ENCODE data around the gene BCR.

Gene BCR

DNA sequence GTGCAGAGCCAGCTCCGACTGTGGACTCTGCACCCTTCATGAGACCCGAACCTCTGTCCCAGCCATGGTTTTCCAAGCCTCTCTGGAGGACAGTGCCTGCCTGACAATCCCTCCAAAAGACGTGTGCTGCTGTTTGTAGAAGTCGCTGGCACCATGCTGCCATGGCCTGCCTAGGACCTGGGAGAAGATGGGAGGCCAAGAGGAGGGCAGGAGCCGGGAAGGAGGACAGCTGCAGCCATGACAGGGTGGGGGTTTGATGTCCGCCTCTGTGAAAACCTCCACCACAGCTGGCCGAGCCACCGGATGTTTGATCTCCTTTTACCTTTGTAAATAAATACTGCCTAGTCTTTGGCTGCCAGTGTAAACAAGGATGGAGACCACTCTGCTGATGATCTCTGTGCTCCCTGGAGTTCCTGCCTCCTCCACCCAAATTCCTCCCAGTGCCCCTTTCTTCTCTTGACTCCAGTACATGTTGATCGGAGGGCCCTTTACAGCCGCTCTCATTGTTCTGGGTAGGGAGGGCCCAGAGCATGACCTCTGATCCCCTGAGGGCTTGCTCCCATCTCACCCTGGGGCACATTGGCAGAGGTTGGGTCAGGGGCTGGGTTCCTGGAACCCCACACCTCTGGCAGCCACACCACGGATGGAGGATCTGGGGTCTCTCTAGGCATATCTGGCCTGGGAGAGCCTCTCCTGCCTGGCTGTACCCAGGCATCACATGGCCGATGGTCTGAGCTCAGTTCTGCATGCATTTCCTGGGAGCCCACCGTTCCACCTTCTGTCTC is 66.9 kb downstream of the BCR start:
- DNase-seq: no peak

DNA sequence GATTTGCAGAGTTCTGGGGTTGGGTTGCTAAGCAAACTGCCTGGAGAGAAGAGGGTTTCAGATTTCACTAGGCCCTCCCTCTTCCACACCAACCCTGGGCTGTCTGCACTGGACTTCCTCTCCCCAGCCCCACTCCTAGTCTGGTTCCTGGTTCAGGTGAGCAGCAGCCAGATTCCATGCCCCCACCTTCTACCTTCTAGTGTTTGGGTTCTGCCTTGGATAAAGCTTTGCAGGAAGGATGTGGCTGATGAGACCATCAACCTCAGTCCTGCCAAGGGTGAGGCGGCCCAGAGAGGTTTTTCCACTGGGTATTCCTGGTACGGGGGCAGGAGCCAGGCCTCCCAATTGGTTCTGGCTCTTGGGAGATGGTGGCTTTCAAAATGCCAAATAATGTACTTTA is 68.3 kb downstream of the BCR start:
- no peak for DNase-seq

DNA sequence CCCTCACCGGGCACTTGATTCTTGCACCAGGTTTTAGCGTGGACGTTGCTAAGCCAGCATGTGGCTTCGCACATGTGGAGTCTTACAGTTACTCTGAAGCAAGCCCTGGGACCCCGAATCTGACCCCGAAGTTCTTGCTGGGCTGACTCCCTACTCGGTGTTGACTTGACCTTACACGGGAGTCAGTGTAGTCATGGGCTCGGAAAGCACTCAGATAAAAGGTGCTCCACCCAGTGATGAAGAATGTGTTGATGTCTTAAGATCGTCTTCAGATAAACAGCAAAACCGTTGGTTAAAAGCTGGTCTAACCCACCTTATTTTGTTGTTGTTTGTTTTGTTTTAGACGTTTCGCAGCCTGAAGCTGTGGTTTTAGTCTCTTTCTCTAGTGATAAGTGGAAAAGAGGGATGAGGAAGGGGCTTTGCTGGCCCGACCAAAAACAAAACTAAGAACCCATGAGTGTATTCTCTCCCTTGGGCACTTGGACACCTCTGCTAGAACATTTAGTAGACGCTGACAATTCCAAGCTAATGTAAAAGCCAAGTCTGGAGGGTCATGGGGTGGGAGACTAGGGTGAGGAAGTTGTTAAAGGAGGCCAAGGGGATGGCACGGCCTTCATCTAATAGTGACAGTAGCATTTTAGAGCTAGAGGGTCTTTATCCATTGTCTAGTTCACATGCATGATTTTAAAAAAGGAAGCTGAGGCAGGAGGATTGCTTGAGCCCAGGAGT is 69.9 kb downstream of the BCR start:
- no peak for DNase-seq

DNA sequence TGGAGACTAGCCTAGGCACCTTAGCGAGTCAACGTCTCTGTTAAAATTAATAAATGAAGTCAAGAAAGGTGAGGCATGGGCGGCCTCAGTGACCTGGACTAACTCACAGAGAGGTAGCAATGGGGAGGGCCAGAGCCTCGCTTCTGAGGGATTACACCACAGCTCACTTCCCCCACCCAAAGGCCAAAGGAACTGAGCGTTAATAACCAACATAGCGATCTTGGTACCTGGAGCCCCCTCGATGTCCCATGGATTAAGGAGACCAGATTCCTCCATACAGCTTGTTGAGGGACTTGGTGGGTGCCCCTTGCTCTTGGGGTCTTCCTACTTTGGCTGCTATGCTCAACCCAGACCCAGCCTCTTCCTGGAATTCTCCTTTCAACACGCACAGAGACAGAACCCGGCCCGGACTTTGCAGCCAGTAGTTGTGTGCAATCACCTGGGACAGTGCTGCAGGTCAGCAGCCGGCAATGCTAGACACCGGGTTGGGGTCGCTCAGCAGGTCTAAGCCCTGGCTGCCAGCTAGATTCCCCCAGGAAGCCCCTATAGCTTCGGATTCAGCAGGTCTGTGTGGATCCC is 70.6 kb downstream of the BCR start:
- no peak for DNase-seq

DNA sequence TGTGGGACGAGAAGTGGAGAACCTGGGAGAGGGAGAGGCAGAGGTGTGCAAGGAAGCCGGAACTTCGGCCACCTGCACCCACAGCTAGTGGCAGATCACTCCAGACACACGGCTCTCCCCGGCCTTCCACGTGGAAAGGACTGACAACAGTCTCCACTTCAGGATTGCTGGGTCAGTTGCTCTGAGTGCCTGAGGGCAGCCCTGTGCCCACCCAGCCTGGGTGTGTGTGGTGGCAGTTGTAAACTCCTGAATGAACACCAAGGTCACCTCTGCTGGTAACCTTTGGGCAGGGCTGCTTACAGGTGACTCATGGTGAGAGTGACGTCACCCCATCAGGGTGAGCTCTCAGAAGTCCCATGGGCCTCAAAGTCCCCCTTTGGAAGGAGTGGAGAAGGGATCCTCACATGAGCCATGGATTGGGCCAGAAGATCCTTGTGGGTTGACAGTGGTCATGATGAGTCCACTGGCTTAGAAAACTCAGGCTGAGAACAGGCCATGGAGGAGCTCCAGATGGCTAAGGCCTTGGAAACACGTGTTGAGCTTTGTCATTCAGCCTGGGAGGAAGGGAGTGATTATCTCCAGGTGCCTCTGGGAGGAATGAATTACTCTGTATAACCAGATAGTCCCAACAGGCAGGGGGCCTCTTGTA is 71.3 kb downstream of the BCR start:
- no peak for DNase-seq

DNA sequence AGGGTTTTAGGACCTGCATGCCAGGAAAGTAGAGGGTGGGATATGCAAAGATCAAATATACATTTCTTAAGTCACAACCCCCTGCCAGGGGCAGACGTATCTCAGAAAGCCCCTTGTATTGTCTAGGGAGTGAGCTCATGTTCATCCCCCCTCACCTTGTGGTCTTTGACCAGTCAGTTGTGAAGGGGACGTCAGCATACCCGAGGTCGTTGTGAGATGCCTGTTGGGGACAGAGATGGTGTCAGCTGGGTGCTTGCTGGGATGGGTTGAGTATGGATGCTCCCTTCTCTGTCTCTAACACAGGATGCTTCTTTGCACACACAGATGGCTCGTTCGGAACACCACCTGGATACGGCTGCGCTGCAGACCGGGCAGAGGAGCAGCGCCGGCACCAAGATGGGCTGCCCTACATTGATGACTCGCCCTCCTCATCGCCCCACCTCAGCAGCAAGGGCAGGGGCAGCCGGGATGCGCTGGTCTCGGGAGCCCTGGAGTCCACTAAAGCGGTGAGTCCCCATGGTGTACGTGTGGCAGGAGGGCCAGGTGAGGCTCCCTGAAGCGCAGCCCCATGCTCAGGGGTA is 73.3 kb downstream of the BCR start:
- no peak for DNase-seq

DNA sequence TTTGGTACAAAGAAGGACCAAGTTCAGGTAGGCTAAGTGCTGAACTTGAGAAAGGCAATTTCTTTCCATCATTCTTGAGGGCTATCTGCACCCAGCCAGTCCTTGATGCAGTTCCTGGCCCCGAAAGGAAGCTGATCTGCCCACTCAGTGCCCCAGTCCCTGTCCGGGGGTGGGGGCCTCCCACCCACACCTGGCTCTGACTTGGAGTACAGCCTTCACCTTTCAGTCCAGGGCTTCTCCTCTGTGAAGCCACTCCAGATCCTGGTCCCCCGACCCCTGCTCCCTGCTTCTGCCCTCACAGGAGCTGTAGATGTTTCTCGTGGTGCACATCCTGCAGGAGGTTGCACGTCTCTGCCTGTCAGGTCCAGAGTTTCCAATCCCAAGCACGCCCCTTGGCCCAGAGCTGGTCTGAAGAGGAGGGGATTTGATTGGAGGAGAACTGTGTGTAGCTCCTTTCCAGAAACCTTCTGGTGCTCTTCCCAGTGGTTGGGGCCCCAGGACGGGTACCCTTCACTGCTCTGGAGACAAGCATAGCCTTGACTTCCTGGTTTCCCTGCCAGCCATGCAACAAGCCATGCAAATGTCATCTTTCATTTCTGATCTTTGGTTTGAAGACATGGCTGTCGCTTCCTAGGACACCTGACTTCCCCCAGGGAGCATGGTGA is 75.3 kb downstream of the BCR start:
- DNase-seq: no peak

DNA sequence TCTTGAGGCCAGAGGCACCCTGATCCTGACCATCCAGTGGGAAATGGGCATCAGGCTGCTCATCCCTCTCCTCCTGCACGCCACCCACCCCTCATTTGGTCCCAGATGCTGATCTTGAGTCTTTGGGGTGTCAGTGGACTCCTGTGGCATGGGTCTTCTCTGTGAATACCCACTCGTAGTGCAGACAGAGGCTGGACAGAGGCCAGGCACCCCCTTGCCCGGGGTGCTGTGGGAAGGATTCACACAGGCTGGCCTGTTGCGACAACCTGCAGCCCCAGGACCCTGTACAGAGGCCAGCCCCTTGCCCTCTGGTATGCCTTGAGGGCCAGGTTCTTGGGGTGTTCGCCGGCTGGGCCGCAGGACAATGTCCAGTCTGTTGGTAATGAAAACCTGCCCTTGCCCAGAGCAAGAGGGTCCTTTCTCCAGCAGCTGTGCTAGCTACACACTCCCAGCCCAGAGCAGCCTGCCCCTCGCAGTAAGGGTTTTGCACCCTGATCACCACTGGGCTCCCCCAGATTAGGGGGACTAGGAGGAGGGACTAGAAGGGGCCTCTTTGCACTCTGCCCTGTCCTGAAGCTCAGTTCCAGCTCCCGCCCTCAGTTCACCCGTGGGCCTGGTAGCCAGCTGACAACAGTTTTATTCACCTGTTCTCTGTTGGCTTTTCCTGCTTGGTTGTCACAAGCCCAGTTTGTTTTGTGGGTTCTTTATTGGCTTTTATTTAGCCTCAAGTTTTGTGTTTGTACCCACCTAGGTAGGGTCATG is 76.0 kb downstream of the BCR start:
- no peak for DNase-seq

DNA sequence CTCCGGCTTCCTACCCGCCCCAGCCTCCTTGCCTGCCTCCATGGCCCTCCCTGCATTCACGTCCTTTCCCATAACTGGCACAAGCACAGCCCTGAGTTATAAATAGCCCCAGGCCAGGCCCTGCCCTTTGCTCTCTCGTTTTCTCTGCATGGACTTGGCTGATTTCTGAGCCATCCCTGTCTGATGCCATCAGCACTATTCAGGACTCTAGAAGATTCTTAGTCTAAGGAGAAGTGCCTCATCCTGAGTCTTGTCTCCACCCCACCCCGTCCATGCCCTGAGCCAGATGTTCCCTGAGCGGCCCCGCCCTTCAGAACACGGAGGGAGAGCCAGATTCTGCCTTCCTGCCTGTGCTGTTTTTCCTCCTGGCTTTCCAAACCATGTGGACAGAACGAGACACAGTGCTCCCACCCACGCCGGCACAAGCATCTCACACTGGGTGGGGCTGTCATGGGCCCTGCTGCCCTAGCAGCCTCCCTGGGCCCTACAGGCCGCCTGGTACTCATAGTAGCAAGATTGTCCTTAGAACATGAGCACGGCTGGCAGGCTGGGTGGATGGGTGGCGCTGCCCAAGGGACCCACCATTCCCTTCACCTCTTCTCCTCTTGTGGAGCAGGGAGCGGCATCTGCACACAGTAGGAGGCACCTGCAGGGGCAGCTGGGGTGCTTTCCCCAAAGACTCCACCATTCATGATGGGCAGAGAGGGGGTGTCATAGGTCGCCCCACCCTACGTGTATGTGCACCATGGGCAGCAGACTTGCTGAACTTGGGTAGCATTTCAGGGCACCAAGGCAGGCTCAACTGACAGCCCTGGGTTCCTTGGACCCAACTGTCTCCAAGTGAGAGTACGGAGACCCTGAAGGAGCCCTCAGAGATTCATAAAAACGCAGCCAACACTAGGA is 76.9 kb downstream of the BCR start:
- DNase-seq: no peak

DNA sequence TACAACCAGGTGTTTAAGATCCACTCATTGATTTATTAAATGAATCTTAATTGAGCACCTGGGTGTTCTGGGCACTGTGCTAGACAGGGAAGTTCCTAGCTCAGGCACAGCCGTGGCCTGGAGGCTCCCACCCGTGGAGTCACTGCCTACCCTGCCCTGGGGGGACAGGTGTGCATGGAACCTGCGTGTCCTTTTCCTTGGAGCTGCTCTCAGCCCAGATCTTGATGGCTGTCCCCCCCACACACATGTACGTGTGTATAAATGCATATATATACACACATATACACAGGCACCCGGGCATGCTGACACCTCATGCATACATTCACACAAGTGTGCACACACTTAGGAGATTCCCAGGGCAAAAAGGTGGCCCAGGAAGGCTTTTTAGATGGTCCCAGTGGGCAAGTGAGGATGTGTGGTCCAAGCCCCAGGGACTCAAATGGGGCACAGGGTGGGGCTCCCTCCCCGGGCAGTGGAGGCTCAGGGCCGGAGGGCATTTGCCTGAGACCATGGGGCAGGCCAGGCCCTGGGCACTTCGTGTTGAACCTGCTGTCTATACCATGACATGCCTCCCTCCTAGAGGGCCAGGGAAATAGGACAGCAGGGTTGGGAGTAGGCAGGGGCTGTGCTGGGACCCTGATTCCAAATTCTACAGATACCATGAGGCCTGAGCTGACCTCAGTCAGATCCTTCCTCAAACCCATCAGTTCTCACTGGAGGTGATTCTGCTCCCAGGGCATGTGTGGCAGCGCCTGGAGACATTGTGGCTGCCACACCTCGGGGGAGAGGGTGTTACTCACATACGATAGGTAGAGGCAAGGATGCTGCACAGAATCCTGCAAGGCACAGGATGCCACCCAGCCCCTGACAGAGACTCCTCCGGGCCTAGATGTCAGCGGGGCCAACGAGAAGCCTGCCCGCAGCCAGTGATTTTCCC is 77.8 kb downstream of the BCR start:
- DNase-seq: no peak

DNA sequence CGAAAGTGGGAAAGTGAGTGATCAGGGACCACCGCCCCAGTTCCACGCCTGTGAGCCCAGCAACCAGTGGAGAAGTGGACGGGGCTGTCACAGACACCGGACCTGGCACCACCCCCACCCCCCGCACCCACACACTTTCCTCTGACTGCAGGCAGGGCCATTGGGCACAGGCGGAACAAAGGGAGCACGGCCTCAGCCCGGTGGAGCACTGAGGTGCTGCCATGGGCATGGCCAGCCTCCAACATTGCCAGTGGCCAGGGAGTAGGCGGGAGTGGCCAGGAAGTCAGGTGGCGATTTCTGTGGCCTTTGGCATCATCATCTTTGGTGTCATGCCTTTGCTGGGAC is 78.5 kb downstream of the BCR start:
- no peak for DNase-seq

DNA sequence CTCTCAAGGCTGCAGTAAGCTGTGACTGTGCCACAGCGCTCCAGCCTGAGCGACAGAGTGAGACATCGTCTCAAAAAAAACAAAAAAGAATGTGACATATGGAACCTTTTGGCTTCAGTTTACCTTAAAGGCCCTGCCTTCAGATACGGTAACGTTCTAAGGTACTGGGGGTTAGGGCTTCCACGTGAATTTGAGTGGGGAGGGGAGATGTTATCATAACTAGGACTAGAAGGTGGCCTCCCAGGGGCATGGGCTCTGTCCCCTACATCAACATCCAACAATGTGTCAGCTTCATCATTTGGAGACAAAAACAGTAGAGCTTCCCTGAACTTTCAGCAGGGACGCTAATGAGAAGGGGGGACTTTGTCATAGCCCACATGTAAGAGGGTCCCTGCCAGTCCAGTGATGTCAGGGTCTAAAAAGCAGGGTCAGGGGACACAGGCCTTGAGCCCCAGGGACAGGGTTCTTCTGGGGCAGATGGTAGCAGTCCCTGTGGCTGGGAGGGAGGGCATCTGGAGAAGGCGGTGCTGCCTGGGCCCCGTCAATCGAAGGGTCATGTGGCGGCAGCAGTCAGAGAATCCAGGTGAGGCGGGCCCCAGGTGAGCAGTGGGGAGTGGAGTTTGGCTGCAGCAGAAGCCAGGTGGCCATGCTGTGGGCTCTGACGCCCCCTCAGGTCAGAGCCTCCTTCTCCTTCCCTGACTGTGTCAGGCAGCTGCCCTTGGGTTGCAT is 79.8 kb downstream of the BCR start:
- DNase-seq: no peak

DNA sequence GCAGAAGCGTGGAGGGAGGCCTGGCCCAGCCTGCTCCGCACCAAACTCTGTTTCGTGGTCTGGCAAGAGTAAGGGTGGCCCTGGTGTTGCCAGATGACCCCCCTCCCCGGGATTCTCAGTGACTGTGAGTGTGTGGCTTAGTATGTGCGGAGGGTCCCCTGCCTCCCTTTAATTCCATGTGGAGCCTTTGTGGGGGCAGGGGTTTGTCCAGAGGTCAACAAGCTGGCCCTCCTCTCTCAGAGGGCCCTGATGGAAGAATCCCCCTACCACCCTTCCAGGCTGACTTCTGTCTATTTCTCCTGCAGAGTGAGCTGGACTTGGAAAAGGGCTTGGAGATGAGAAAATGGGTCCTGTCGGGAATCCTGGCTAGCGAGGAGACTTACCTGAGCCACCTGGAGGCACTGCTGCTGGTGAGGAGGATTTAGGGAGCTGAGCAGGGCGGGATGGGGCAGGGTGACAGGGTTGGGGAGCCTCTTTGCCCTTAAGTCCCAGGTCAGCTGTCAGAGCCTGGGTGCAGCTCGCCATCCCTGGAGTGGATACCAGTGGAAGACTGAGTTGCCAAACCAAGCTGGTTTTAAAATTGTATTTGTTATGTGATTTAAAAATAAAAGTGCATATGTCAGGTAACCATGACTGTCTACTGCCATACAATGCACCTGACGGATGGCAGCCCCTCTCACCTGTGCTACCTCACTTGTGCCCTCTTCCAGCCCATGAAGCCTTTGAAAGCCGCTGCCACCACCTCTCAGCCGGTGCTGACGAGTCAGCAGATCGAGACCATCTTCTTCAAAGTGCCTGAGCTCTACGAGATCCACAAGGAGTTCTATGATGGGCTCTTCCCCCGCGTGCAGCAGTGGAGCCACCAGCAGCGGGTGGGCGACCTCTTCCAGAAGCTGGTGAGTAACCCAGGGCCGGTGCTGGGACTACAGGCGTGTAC is 80.6 kb downstream of the BCR start:
- no peak for DNase-seq

DNA sequence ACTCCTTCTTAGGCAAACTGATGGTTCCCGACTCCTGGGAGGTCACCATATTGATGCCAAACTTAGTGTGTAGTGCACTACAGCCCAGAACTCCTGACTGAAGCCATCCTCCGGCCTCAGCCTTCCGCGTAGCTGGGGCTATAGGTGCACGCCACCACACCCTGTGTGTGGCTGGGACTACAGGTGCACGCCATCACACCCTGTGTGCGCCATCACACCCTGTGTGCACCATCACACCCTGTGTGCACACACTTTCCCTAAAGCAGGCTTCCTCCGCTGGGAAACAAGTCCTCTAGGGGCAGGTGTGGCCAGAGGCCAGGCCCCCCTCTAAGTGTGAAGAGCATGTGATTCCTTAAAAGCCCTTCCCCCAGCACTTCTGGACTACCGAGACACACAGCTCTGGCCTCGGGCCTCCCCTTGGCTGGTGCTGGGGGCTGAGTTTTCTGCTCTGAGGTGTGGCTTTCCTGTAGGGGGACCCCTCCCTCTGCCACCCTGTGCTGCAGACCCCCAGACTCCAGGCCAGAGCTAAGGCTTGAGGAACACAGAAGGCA is 81.7 kb downstream of the BCR start:
- DNase-seq: no peak

DNA sequence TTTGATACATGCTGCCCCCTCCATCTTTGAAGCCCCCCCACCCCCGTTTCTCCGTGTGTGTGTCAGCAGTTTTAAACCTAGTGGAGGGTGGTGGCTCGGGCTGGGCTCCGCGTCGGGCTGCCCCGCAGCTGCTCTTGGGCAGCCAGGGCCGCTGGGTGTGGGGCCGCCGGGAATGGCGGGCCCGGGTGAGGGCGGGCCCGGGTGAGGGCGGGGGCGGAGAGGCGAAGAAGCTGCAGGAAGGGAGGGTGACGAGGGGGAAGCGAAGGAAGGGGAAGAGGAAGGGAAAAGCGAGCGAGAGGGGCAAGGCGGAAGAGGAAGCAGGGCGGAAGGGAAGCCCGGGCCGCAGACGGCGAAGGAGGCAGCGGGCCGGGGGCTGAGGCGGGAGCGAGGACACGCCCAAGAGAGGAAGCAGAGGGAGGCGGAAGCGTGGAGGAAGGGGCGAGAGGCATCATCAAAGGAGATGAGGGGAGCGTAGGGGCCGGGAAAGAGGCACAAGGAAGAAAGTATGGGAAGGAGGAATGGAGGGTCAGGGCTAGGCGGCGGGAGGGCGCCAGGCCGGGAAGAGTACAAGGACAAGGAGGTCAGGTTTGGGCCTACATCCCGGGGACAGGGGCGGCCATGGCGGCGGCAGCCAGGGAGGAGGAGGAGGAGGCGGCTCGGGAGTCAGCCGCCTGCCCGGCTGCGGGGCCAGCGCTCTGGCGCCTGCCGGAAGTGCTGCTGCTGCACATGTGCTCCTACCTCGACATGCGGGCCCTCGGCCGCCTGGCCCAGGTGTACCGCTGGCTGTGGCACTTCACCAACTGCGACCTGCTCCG is 82.4 kb downstream of the BCR start:
- DNase-seq: no peak

Measured in T-helper 9 cell (primary cell).